Astrocyte of the cerebellum (primary cell): Measurements from ENCODE around the gene LDB2.
"Not testable (repeated sequence)": the region's sequence is repeated elsewhere in the genome, so short reads cannot be mapped to it uniquely, and the experiment has no call there.

Experiments
- DNase-seq: peaks from one replicate; pipeline ENCODE4 v3.0.0-alpha.2; 2011; ENCODE audit warnings: low read depth
- H3K4me3 ChIP-seq: 2 replicates; pipeline ENCODE4 v1.5.1; 2011; ENCODE audit warnings: mild to moderate bottlenecking, low read depth, low read length, moderate library complexity
- CTCF ChIP-seq: IDR thresholded peaks from 2 replicates; pipeline ENCODE4 v1.5.1; 2012; ENCODE audit warnings: low read length, low read depth, moderate library complexity, mild to moderate bottlenecking; ENCODE audit errors: missing control alignments
- in situ Hi-C: cut with HindIII; loops from 2 replicates; pipeline ENCODE4 v1.10.0; 2017; ENCODE audit warnings: low sequenced_read_pairs

The LDB2 gene

DNA sequence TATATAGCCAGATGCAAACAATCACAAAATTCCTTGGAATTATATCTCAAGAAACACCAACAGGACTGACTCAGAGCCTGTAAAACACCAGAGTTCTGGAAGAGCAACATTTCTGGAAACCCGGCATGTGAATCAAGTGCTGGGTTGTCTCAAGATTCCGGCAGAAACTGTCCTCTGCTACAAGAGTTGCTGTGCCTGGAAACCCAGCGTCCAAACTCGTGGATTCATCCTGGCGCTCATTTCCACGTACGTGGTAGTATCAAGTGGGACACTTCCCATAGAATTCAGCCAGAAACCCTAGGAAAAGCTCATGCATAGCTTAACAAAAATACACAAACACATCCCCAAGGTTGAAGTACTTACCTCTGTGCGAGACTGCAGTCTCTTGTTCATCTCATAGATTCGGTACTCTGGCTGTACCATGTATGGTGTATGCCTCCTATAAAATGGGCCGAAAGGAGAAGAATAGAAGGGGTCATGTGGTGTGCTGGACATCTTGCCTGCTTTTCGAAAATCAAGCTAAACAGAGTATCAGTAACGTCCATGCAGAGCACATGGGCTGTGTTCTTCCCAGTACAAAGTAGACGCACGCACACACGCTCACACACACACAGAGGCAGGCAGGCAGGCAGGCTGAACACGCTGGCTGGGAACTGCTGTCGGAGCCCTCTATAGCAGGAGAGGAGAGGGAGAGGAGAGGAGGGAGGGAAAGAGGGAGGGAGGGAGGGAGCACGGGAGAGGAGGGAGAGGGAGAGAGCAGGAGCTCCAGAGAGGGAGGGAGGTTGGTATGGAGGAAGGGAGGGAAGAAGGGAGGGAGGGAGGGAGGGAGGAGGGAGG lies at the start of gene LDB2:
Gene LDB2, minus strand, starts transcription at position 655 of the 837 bp plus-strand sequence.
- peak within 1 kb of the TSS; percentile 36 for H3K4me3 ChIP-seq
- peak; percentile 44 for DNase-seq
- in situ Hi-C loops, result no loop called here
- no peak for TF ChIP-seq CTCF

DNA sequence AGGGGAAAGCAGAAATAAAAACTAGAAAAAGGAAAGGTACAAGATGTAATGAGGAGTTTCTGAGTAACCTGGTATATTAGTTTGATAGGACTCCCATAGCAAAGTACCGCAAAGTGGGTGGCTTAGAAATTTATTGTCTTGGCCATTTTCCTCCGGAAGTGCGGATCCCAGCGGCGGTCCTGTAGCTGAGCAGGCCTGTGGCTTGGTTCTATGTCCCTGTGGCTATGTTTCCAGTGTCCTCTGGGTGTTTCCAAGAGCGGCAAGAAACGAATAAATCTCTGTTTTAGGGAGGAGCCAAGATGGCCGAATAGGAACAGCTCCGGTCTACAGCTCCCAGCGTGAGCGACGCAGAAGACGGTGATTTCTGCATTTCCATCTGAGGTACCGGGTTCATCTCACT lies 44.0 kb upstream of the LDB2 start:
- TF ChIP-seq CTCF, result no peak
- no peak overlapping the region for H3K4me3 ChIP-seq
- in situ Hi-C loops, result no loop called here
- DNase-seq, result no peak

DNA sequence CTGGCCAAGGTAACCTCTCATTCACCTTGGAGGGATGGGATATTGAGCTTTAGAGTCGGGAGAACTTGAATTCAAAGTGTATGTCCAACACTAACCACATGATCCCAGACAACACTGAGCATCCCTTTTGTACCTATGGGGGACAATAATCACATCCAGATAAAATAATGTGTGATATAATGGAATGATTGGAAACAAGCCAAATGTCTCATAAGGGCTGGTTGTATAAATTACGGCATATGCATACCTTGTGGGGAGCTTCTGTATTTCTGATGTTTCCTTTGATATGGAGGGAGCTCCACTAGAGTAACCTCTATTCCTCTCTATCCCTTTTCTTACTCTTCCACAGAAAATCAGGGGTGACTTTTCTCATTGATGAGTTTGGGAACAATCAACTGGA lies 40.7 kb upstream of the LDB2 start:
- DNase-seq, result no peak
- no peak overlapping the region for H3K4me3 ChIP-seq
- no peak for TF ChIP-seq CTCF
- in situ Hi-C loops, result no loop called here

GRCh38 chr4:16938512-16939040 lies 40.1 kb upstream of the LDB2 start:
- TF ChIP-seq CTCF, result no peak
- no peak for DNase-seq
- H3K4me3 ChIP-seq, result no peak overlapping the region
- in situ Hi-C loops, result no loop called here

GRCh38 chr4:16931339-16932305 lies 33.2 kb upstream of the LDB2 start:
- no peak for TF ChIP-seq CTCF
- in situ Hi-C loops, result no loop called here
- no peak for DNase-seq
- no peak overlapping the region for H3K4me3 ChIP-seq

DNA sequence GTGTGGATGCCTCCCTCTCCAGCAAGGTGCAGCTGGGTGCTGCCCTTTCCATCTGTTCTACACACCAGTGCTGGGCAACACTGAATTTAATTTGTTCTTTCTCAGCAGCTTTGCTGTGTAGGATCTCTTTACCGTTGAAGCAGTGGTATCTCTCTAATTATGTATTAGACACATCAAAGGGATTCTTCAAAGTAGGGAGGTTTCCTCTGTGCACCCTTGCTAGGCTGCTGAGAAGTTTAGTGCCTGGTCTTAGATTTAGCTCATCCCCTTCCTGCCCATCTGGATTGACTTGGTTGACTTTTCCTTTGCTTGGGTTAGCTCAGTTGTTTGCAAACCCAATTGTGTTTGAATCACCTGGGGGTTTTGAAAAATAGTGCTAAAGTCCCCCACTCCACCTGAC lies 27.8 kb upstream of the LDB2 start:
- in situ Hi-C loops, result no loop called here
- DNase-seq, result no peak
- TF ChIP-seq CTCF, result no peak
- no peak overlapping the region for H3K4me3 ChIP-seq

DNA sequence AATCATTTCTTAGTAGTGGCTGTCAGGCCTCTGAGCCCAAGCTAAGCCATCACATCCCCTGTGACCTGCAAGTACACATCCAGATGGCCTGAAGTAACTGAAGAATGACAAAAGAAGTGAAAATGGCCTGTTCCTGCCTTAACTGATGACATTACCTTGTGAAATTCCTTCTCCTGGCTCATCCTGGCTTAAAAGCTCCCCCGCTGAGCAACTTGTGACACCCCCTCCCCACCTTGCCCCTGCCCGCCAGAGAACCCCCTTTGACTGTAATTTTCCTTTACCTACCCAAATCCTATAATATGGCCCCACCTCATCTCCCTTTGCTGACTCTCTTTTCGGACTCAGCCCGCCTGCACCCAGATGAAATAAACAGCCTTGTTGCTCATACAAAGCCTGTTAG lies 20.3 kb upstream of the LDB2 start:
- DNase-seq, H3K4me3 ChIP-seq, in situ Hi-C loops: not testable (repeated sequence)
